HepG2 (cell line): ENCODE results near the gene PRR35. TPM values are rescaled to one million over a fixed set of nuclear protein-coding genes. Genes with fewer than 3 reads are reported as not detected.

Experiments
- KDM2A ChIP-seq: sonication (generic); formaldehyde crosslinking; IDR thresholded peaks from 2 replicates; pipeline ENCODE4 v1.4.0; 2020; ENCODE audit warnings: low read depth, missing genetic modification reagents, borderline replicate concordance
- NCOA1 ChIP-seq: sonication (generic); formaldehyde crosslinking; IDR thresholded peaks from 2 replicates; pipeline ENCODE4 v1.9.0; 2021; ENCODE audit warnings: missing genetic modification reagents
- ZFX ChIP-seq: sonication (generic); formaldehyde crosslinking; IDR thresholded peaks from 2 replicates; pipeline ENCODE4 v1.4.0; 2020; ENCODE audit warnings: mild to moderate bottlenecking, low read depth, missing genetic modification reagents, moderate library complexity
- ZFY ChIP-seq: sonication (generic); formaldehyde crosslinking; IDR thresholded peaks from 2 replicates; pipeline ENCODE4 v1.4.0; 2020; ENCODE audit warnings: missing genetic modification reagents
- polyA plus RNA-seq, 8 experiments: library from polyadenylated mRNA; depleted of rRNA in 3 of 8; stranded (reverse) in 7 of 8; unstranded in 1 of 8; fragments of >200 nt; fragmentation: Illumina TruSeq in 4 of 8; extraction: Trizol in 4 of 8; gene quantifications; 2 replicates each; pipeline versions ENCODE4 v1.2.1 to v1.2.3, GENCODE V29; 2011 to 2016; ENCODE audit warnings: low read depth in 4 of 8, missing spikeins in 1 of 8, mixed read lengths in 1 of 8; ENCODE audit not compliant: insufficient read depth in 1 of 8
- total RNA-seq, 5 experiments: library from RNA; depleted of rRNA; stranded (reverse); fragments of >200 nt; fragmentation: Illumina TruSeq; extraction: Trizol; gene quantifications; 2 replicates each; pipeline ENCODE4 v1.2.3, GENCODE V29; 2016; ENCODE audit warnings: low read depth in 1 of 5
- TF ChIP-seq, protein P1 (sequence below): sonication (generic); formaldehyde crosslinking; IDR thresholded peaks from 2 replicates; pipeline ENCODE4 v1.5.1; 2020; ENCODE audit warnings: mild to moderate bottlenecking, missing genetic modification reagents
- TF ChIP-seq, protein P2 (sequence below): IDR thresholded peaks from 2 replicates; pipeline ENCODE4 v1.6.1; 2012; ENCODE audit warnings: inconsistent platforms

Gene PRR35
- total and polyA plus RNA-seq, 2 of the 13 experiments (the other 11 are each of a cell fraction or from before 2014, with no cell fraction given): 0.07 to 0.16 TPM

DNA sequence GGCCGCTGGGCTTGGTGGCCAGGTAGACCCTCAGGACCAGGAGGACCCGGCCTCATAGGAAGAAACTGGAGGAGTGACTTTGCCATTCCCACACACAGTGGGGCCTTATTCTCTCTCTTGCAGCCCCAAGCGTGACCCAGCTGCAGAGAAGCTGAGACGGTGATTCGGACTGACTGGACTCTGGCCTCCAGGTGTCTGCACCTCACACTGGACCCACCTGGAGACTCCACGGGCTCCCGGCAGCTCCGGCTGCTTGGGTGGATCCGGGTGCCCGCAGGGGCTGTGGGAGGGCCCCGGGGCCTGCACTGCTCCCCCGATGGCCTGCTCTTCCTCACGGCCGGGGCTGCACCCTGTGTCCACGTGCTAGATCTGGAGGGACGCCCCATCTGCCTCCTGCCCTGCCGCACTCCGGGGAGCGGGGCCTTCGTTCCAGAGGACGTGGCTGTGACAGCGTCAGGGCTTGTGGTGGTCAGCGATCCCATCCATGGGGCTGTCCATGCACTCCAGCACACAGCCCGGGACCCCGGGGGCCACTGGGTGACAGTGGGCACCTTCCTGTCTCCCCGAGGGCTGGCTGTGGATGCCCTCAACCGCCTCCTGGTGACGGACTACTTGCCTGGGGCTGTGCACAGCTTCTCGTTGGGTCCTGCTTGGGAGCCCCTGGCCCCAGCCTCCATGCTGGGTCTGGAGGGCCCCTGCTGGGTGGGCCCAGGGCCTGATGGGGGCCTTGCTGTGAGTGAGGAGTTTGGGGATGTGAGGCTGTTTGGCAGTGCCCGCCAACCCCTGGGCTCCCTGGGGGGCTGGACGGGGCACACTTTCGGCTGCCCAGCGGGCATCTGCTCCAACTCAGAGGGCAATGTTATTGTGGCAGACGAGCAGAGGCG, 7.4 kb downstream of the PRR35 start (continued):
- TF ChIP-seq, protein P1, sequence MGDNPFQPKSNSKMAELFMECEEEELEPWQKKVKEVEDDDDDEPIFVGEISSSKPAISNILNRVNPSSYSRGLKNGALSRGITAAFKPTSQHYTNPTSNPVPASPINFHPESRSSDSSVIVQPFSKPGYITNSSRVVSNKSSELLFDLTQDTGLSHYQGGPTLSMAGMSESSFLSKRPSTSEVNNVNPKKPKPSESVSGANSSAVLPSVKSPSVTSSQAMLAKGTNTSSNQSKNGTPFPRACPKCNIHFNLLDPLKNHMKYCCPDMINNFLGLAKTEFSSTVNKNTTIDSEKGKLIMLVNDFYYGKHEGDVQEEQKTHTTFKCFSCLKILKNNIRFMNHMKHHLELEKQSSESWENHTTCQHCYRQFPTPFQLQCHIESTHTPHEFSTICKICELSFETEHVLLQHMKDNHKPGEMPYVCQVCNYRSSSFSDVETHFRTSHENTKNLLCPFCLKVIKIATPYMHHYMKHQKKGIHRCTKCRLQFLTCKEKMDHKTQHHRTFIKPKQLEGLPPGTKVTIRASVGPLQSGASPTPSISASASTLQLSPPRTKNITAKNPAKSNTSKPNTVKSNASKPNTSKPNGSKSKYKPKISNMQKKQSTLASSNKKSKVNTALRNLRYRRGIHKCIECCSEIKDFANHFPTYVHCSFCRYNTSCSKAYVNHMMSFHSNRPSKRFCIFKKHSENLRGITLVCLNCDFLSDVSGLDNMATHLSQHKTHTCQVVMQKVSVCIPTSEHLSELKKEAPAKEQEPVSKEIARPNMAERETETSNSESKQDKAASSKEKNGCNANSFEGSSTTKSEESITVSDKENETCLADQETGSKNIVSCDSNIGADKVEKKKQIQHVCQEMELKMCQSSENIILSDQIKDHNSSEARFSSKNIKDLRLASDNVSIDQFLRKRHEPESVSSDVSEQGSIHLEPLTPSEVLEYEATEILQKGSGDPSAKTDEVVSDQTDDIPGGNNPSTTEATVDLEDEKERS (CRISPR knock-in tag): no peak
- TF ChIP-seq, protein P2, sequence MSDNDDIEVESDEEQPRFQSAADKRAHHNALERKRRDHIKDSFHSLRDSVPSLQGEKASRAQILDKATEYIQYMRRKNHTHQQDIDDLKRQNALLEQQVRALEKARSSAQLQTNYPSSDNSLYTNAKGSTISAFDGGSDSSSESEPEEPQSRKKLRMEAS: 0 out of 2 replicates have a peak, but pooled peaks have one; percentile 17
- TF ChIP-seq ZFY (peak; percentile 31; the same call in 1 of the 2 replicates), ZFX (CRISPR knock-in tag) (0 out of 2 replicates have a peak, but pooled peaks have one; percentile 9), KDM2A (CRISPR knock-in tag) (0 out of 2 replicates have a peak, but pooled peaks have one; percentile 10), NCOA1 (CRISPR knock-in tag) (no peak)
